ENCODE results near the gene EFHC1. TPM values are rescaled to one million over a fixed set of nuclear protein-coding genes. Genes with fewer than 3 reads are reported as not detected.

Gene EFHC1
- total RNA-seq, 3 donors from 2014 or later: 26.2 to 55.8 (median 36.7) TPM

GRCh38 chr6:52522655-52523054 is 102.5 kb downstream of the EFHC1 start:
- Histone ChIP-seq H3K27me3 (no peaks in the 10 kb centered on the region), H3K4me1 (peaks cover 6 to 11% of the 10 kb centered on the region in 2 donors)

GRCh38 chr6:52523378-52524142 is 103.4 kb downstream of the EFHC1 start:
- intact Hi-C loops (cut with DNase I; ENCODE audit: low total_unique reads): no loop called here
- DNase-seq (ENCODE audit: low spot score in 2 of 2): no peak
- no peaks in the 10 kb centered on the region for H3K27me3 ChIP-seq
- H3K9me3 ChIP-seq: no peaks in the 10 kb centered on the region
- H3K36me3 ChIP-seq: no peaks in the 10 kb centered on the region
- H3K27ac ChIP-seq: peak overlapping the region in 1 of 2 donors; percentile 40
- H3K4me3 ChIP-seq: no peak overlapping the region
- H3K4me1 ChIP-seq: peaks cover 0 to 2% of the 10 kb centered on the region in 2 donors
- no peak for TF ChIP-seq POLR2A (IDR thresholded peaks at IDR 0.05)
- TF ChIP-seq CTCF (IDR thresholded peaks at IDR 0.05): no peak
- no peak for TF ChIP-seq POLR2AphosphoS5 (IDR thresholded peaks at IDR 0.05)

More at GRCh38 chr6:52522655-52523054, 102.5 kb downstream of the EFHC1 start:
- Histone ChIP-seq H3K4me3 (no peak overlapping the region), H3K9me3 (no peaks in the 10 kb centered on the region), H3K36me3 (no peaks in the 10 kb centered on the region), H3K27ac (peak overlapping the region; percentile 61 to 85)
- intact Hi-C loops (cut with DNase I; ENCODE audit: low total_unique reads): no loop called here
- no peak for DNase-seq (ENCODE audit: low spot score in 2 of 2)
- TF ChIP-seq POLR2A (IDR thresholded peaks at IDR 0.05): no peak
- peak in 1 of 3 donors; percentile 10 for TF ChIP-seq POLR2AphosphoS5 (IDR thresholded peaks at IDR 0.05)
- no peak for TF ChIP-seq CTCF (IDR thresholded peaks at IDR 0.05)

GRCh38 chr6:52524918-52525317 is 104.8 kb downstream of the EFHC1 start:
- Histone ChIP-seq H3K27ac (peak overlapping the region in 1 of 2 donors; percentile 3), H3K4me3 (no peak overlapping the region), H3K4me1 (no peaks in the 10 kb centered on the region), H3K9me3 (no peaks in the 10 kb centered on the region), H3K36me3 (no peaks in the 10 kb centered on the region), H3K27me3 (no peaks in the 10 kb centered on the region)
- intact Hi-C loops (cut with DNase I; ENCODE audit: low total_unique reads): no loop called here
- no peak for DNase-seq (ENCODE audit: low spot score in 2 of 2)
- TF ChIP-seq POLR2A (IDR thresholded peaks at IDR 0.05): no peak
- no peak for TF ChIP-seq POLR2AphosphoS5 (IDR thresholded peaks at IDR 0.05)
- no peak for TF ChIP-seq CTCF (IDR thresholded peaks at IDR 0.05)

GRCh38 chr6:52526634-52527033 is 106.5 kb downstream of the EFHC1 start:
- no peak for TF ChIP-seq POLR2A (IDR thresholded peaks at IDR 0.05)
- TF ChIP-seq CTCF (IDR thresholded peaks at IDR 0.05): no peak
- DNase-seq (ENCODE audit: low spot score in 2 of 2): no peak
- no peaks in the 10 kb centered on the region for H3K27me3 ChIP-seq
- no peaks in the 10 kb centered on the region for H3K4me1 ChIP-seq
- no peaks in the 10 kb centered on the region for H3K9me3 ChIP-seq
- no peaks in the 10 kb centered on the region for H3K36me3 ChIP-seq
- intact Hi-C loops (cut with DNase I; ENCODE audit: low total_unique reads): no loop called here
- no peak overlapping the region for H3K27ac ChIP-seq
- no peak overlapping the region for H3K4me3 ChIP-seq

GRCh38 chr6:52527436-52527835 is 107.3 kb downstream of the EFHC1 start:
- intact Hi-C loops (cut with DNase I; ENCODE audit: low total_unique reads): no loop called here

More at GRCh38 chr6:52527436-52527835, 107.3 kb downstream of the EFHC1 start:
- Histone ChIP-seq H3K4me3 (no peak overlapping the region), H3K9me3 (no peaks in the 10 kb centered on the region), H3K27me3 (no peaks in the 10 kb centered on the region), H3K27ac (no peak overlapping the region), H3K36me3 (no peaks in the 10 kb centered on the region), H3K4me1 (no peaks in the 10 kb centered on the region)
- DNase-seq (ENCODE audit: low spot score in 2 of 2): no peak
- TF ChIP-seq POLR2AphosphoS5 (IDR thresholded peaks at IDR 0.05): no peak
- no peak for TF ChIP-seq POLR2A (IDR thresholded peaks at IDR 0.05)
- TF ChIP-seq CTCF (IDR thresholded peaks at IDR 0.05): no peak

Data from breast epithelium (tissue), 4 donors.